Neural progenitor cell (in vitro differentiated cells): ENCODE measurements around the gene ABCC2. TPM values are rescaled to one million over a fixed set of nuclear protein-coding genes. Genes with fewer than 3 reads are reported as not detected.

Source experiments
- DNase-seq: peaks from one replicate; pipeline ENCODE4 v3.0.0-alpha.2; 2016; ENCODE audit warnings: low spot score
- H2AFZ ChIP-seq: fragments of 200-600 bp; sonication (generic); replicated peaks from 2 replicates; pipeline ENCODE4 v1.6.1; 2016; ENCODE audit warnings: antibody characterized with exemption
- H3F3A ChIP-seq: fragments of 200-600 bp; sonication (generic); 2 replicates; pipeline ENCODE4 v1.6.1; 2016; ENCODE audit warnings: antibody characterized with exemption, low read depth
- H3K27ac ChIP-seq: fragments of 200-600 bp; sonication (generic); 2 replicates; pipeline ENCODE4 v1.5.1; 2016; ENCODE audit warnings: mild to moderate bottlenecking
- H3K27me3 ChIP-seq: fragments of 200-600 bp; sonication (generic); 2 replicates; pipeline ENCODE4 v1.6.1; 2016; ENCODE audit warnings: mild to moderate bottlenecking, moderate library complexity
- H3K36me3 ChIP-seq: fragments of 200-600 bp; sonication (generic); 2 replicates; pipeline ENCODE4 v1.5.1; 2016
- H3K4me1 ChIP-seq: fragments of 200-600 bp; sonication (generic); 2 replicates; pipeline ENCODE4 v1.6.1; 2016; ENCODE audit warnings: mixed run types
- H3K4me2 ChIP-seq: fragments of 200-600 bp; sonication (generic); 2 replicates; pipeline ENCODE4 v1.6.1; 2016
- H3K4me3 ChIP-seq: fragments of 200-600 bp; sonication (generic); 2 replicates; pipeline ENCODE4 v1.5.1; 2016
- H3K79me2 ChIP-seq: fragments of 200-600 bp; sonication (generic); 2 replicates; pipeline ENCODE4 v1.6.1; 2016; ENCODE audit warnings: low read depth
- H3K9ac ChIP-seq: fragments of 200-600 bp; sonication (generic); 2 replicates; pipeline ENCODE4 v1.6.1; 2016
- H3K9me3 ChIP-seq: fragments of 200-600 bp; sonication (generic); 2 replicates; pipeline ENCODE4 v1.5.1; 2016; ENCODE audit warnings: low read depth
- H4K20me1 ChIP-seq: fragments of 200-600 bp; sonication (generic); 2 replicates; pipeline ENCODE4 v1.6.1; 2016; ENCODE audit warnings: low read depth
- H3K27ac Mint-ChIP-seq: 3 replicates; pipeline ENCODE4 v1.8.0; 2021; ENCODE audit warnings: mixed read lengths
- H3K27me3 Mint-ChIP-seq: 2 replicates; pipeline ENCODE4 v1.8.0; 2022; ENCODE audit warnings: low read depth, mild to moderate bottlenecking, inconsistent platforms, moderate library complexity, mixed read lengths; ENCODE audit not compliant: insufficient read depth
- H3K36me3 Mint-ChIP-seq: 3 replicates; pipeline ENCODE4 v1.8.0; 2021; ENCODE audit warnings: mixed read lengths
- H3K4me1 Mint-ChIP-seq: 3 replicates; pipeline ENCODE4 v1.8.0; 2021; ENCODE audit warnings: mixed read lengths
- H3K4me3 Mint-ChIP-seq: 3 replicates; pipeline ENCODE4 v1.8.0; 2021; ENCODE audit warnings: mild to moderate bottlenecking, moderate library complexity, mixed read lengths
- H3K9me3 Mint-ChIP-seq: 3 replicates; pipeline ENCODE4 v1.8.0; 2020; ENCODE audit warnings: mixed read lengths
- EZH2 ChIP-seq: fragments of 200-600 bp; sonication (generic); IDR thresholded peaks from 2 replicates; pipeline ENCODE4 v1.6.1; 2017; ENCODE audit warnings: antibody characterized with exemption, mild to moderate bottlenecking, moderate library complexity
- EZH2phosphoT487 ChIP-seq: fragments of 200-600 bp; sonication (generic); IDR thresholded peaks from 2 replicates; pipeline ENCODE4 v1.6.1; 2017; ENCODE audit warnings: antibody characterized with exemption
- total RNA-seq: library from RNA; depleted of rRNA; stranded (reverse); fragments of >200 nt; gene quantifications from 2 replicates; pipeline ENCODE4 v1.2.3, GENCODE V29; 2015; ENCODE audit warnings: low replicate concordance
- TF ChIP-seq, protein P1 (sequence below): fragments of 200-600 bp; sonication (generic); IDR thresholded peaks from 2 replicates; pipeline ENCODE4 v1.5.1; 2017; ENCODE audit warnings: antibody characterized with exemption, mild to moderate bottlenecking

Gene ABCC2
- total RNA-seq, 1 donor from 2014 or later = 0.26 TPM

GRCh38 chr10:99804471-99804870 is 22.0 kb downstream of the ABCC2 start:
- H3F3A ChIP-seq = no peaks in the 10 kb centered on the region
- no peak for DNase-seq
- H3K27ac Mint-ChIP-seq = no peak overlapping the region
- TF ChIP-seq, protein P1, sequence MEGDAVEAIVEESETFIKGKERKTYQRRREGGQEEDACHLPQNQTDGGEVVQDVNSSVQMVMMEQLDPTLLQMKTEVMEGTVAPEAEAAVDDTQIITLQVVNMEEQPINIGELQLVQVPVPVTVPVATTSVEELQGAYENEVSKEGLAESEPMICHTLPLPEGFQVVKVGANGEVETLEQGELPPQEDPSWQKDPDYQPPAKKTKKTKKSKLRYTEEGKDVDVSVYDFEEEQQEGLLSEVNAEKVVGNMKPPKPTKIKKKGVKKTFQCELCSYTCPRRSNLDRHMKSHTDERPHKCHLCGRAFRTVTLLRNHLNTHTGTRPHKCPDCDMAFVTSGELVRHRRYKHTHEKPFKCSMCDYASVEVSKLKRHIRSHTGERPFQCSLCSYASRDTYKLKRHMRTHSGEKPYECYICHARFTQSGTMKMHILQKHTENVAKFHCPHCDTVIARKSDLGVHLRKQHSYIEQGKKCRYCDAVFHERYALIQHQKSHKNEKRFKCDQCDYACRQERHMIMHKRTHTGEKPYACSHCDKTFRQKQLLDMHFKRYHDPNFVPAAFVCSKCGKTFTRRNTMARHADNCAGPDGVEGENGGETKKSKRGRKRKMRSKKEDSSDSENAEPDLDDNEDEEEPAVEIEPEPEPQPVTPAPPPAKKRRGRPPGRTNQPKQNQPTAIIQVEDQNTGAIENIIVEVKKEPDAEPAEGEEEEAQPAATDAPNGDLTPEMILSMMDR = no peak
- TF ChIP-seq EZH2 = no peak
- TF ChIP-seq EZH2phosphoT487 = no peak
- H3K36me3 Mint-ChIP-seq = no peaks in the 10 kb centered on the region
- no peaks in the 10 kb centered on the region for H4K20me1 ChIP-seq
- no peaks in the 10 kb centered on the region for H3K27me3 ChIP-seq
- no peak overlapping the region for H3K4me2 ChIP-seq
- no peaks in the 10 kb centered on the region for H3K79me2 ChIP-seq
- H3K27ac ChIP-seq = no peak overlapping the region
- H3K9me3 Mint-ChIP-seq = no peaks in the 10 kb centered on the region
- no peak overlapping the region for H3K9ac ChIP-seq
- H3K9me3 ChIP-seq = no peaks in the 10 kb centered on the region
- no peak overlapping the region for H3K4me3 ChIP-seq
- no peaks in the 10 kb centered on the region for H3K4me1 ChIP-seq
- no peak overlapping the region for H2AFZ ChIP-seq
- H3K27me3 Mint-ChIP-seq = peaks cover 2% of the 10 kb centered on the region
- H3K4me3 Mint-ChIP-seq = no peak overlapping the region
- H3K36me3 ChIP-seq = no peaks in the 10 kb centered on the region
- H3K4me1 Mint-ChIP-seq = no peaks in the 10 kb centered on the region

DNA sequence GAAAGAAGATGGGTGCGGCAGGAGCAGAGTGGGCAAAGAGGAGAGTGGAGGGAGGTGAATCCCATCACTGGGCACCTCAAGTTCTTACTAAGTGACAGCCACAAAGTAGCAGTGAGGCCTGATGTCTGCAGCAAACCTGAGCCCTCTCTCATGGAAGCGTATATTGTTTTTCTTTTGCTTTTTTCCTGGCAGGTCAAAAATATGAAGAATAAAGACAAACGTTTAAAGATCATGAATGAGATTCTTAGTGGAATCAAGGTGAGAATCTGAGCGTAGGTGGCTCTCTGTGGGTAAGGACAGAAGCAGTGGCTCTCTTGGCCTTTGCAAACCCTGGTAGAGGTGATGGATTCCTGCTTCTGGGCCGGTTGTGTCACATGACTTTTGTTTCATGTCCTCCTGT is 22.8 kb downstream of the ABCC2 start:
- no peaks in the 10 kb centered on the region for H3K79me2 ChIP-seq
- Mint-ChIP-seq H3K27me3 (peaks cover 2% of the 10 kb centered on the region), H3K27ac (no peak overlapping the region), H3K36me3 (no peaks in the 10 kb centered on the region), H3K4me3 (no peak overlapping the region), H3K4me1 (no peaks in the 10 kb centered on the region), H3K9me3 (no peaks in the 10 kb centered on the region)
- H3K9me3 ChIP-seq = no peaks in the 10 kb centered on the region
- H3K4me3 ChIP-seq = no peak overlapping the region
- DNase-seq = no peak
- H3K4me1 ChIP-seq = no peaks in the 10 kb centered on the region
- H4K20me1 ChIP-seq = no peaks in the 10 kb centered on the region
- no peak overlapping the region for H2AFZ ChIP-seq
- no peak overlapping the region for H3K9ac ChIP-seq
- no peak overlapping the region for H3K27ac ChIP-seq
- no peak overlapping the region for H3K4me2 ChIP-seq
- no peak for TF ChIP-seq EZH2phosphoT487
- TF ChIP-seq, protein P1 = no peak
- TF ChIP-seq EZH2 = no peak
- H3K27me3 ChIP-seq = no peaks in the 10 kb centered on the region
- H3F3A ChIP-seq = no peaks in the 10 kb centered on the region
- no peaks in the 10 kb centered on the region for H3K36me3 ChIP-seq

GRCh38 chr10:99806091-99806490 is 23.7 kb downstream of the ABCC2 start:
- Histone ChIP-seq H3K36me3 (no peaks in the 10 kb centered on the region), H3K4me2 (no peak overlapping the region), H3K27me3 (no peaks in the 10 kb centered on the region), H4K20me1 (no peaks in the 10 kb centered on the region), H3K79me2 (no peaks in the 10 kb centered on the region), H3F3A (no peaks in the 10 kb centered on the region), H3K4me1 (no peaks in the 10 kb centered on the region), H3K9ac (no peak overlapping the region), H3K9me3 (no peaks in the 10 kb centered on the region), H3K4me3 (no peak overlapping the region), H3K27ac (no peak overlapping the region), H2AFZ (no peak overlapping the region)
- TF ChIP-seq EZH2phosphoT487 (no peak), EZH2 (no peak)
- TF ChIP-seq, protein P1 = no peak
- no peak for DNase-seq
- no peaks in the 10 kb centered on the region for H3K36me3 Mint-ChIP-seq
- no peaks in the 10 kb centered on the region for H3K9me3 Mint-ChIP-seq
- H3K4me3 Mint-ChIP-seq = no peak overlapping the region
- H3K27me3 Mint-ChIP-seq = peaks cover 2% of the 10 kb centered on the region
- H3K27ac Mint-ChIP-seq = no peak overlapping the region
- H3K4me1 Mint-ChIP-seq = no peaks in the 10 kb centered on the region

GRCh38 chr10:99807786-99808185 is 25.3 kb downstream of the ABCC2 start:
- TF ChIP-seq, protein P1 = no peak
- TF ChIP-seq EZH2phosphoT487 = no peak
- no peak for TF ChIP-seq EZH2
- no peaks in the 10 kb centered on the region for H3K79me2 ChIP-seq
- H3K4me1 ChIP-seq = no peaks in the 10 kb centered on the region
- Mint-ChIP-seq H3K4me3 (no peak overlapping the region), H3K27me3 (peaks cover 2% of the 10 kb centered on the region), H3K27ac (no peak overlapping the region), H3K9me3 (no peaks in the 10 kb centered on the region), H3K36me3 (no peaks in the 10 kb centered on the region), H3K4me1 (no peaks in the 10 kb centered on the region)
- H2AFZ ChIP-seq = no peak overlapping the region
- no peaks in the 10 kb centered on the region for H3K9me3 ChIP-seq
- H4K20me1 ChIP-seq = no peaks in the 10 kb centered on the region
- no peak overlapping the region for H3K4me3 ChIP-seq
- H3K27ac ChIP-seq = no peak overlapping the region
- no peaks in the 10 kb centered on the region for H3K27me3 ChIP-seq
- H3K4me2 ChIP-seq = no peak overlapping the region
- no peak for DNase-seq
- no peak overlapping the region for H3K9ac ChIP-seq
- H3F3A ChIP-seq = no peaks in the 10 kb centered on the region
- no peaks in the 10 kb centered on the region for H3K36me3 ChIP-seq
